MM.1S (cell line): ENCODE data around the gene PPP1R1C.

Experiments used
- DNase-seq: peaks from one replicate; pipeline ENCODE4 v3.0.0-alpha.2; 2015
- H2AFZ ChIP-seq: fragments of 300-600 bp; sonication (generic); 2 replicates; pipeline ENCODE4 v1.6.0; 2016; ENCODE audit warnings: antibody characterized with exemption, low read length
- H3F3A ChIP-seq: fragments of 300-600 bp; sonication (generic); 2 replicates; pipeline ENCODE4 v1.6.1; 2016; ENCODE audit warnings: mild to moderate bottlenecking, antibody characterized with exemption, low read length, moderate library complexity, mixed read lengths; ENCODE audit not compliant: insufficient read depth
- H3K27ac ChIP-seq: fragments of 300-600 bp; sonication (generic); 2 replicates; pipeline ENCODE4 v1.5.1; 2016; ENCODE audit warnings: mild to moderate bottlenecking, low read length
- H3K27me3 ChIP-seq: fragments of 300-600 bp; sonication (generic); replicated peaks from 2 replicates; pipeline ENCODE4 v1.6.0; 2016; ENCODE audit warnings: low read length; ENCODE audit not compliant: insufficient read depth
- H3K36me3 ChIP-seq: fragments of 300-600 bp; sonication (generic); replicated peaks from 2 replicates; pipeline ENCODE4 v1.6.1; 2016; ENCODE audit warnings: mild to moderate bottlenecking, low read length, mixed read lengths; ENCODE audit not compliant: insufficient read depth
- H3K4me1 ChIP-seq: fragments of 300-600 bp; sonication (generic); 2 replicates; pipeline ENCODE4 v1.6.1; 2016; ENCODE audit warnings: low read length, mixed read lengths
- H3K4me2 ChIP-seq: fragments of 300-600 bp; sonication (generic); 2 replicates; pipeline ENCODE4 v1.6.0; 2016; ENCODE audit warnings: low read depth, low read length
- H3K4me3 ChIP-seq: fragments of 300-600 bp; sonication (generic); 2 replicates; pipeline ENCODE4 v1.5.1; 2016; ENCODE audit warnings: low read length, mixed read lengths
- H3K79me2 ChIP-seq: fragments of 300-600 bp; sonication (generic); 2 replicates; pipeline ENCODE4 v1.6.1; 2016; ENCODE audit warnings: mixed run types, low read length, mixed read lengths
- H3K9ac ChIP-seq: fragments of 300-600 bp; sonication (generic); 2 replicates; pipeline ENCODE4 v1.6.1; 2016; ENCODE audit warnings: low read length, mixed read lengths
- H3K9me2 ChIP-seq: fragments of 300-600 bp; sonication (generic); replicated peaks from 2 replicates; pipeline ENCODE4 v1.6.1; 2016; ENCODE audit warnings: mild to moderate bottlenecking, low read length, mixed read lengths; ENCODE audit not compliant: insufficient read depth
- H3K9me3 ChIP-seq: fragments of 300-600 bp; sonication (generic); replicated peaks from 2 replicates; pipeline ENCODE4 v1.6.1; 2016; ENCODE audit warnings: mild to moderate bottlenecking, low read length, mixed read lengths; ENCODE audit not compliant: insufficient read depth
- H4K20me1 ChIP-seq: fragments of 300-600 bp; sonication (generic); 2 replicates; pipeline ENCODE4 v1.6.1; 2016; ENCODE audit warnings: mild to moderate bottlenecking, low read length, moderate library complexity, mixed read lengths; ENCODE audit not compliant: insufficient read depth
- EZH2 ChIP-seq: fragments of 300-600 bp; sonication (generic); optimal IDR thresholded peaks from 2 replicates; pipeline ENCODE3; 2017; ENCODE audit warnings: low read depth, mild to moderate bottlenecking, antibody characterized with exemption, low read length, mixed read lengths
- EZH2phosphoT487 ChIP-seq: fragments of 300-600 bp; sonication (generic); IDR thresholded peaks from 2 replicates; pipeline ENCODE4 v1.6.1; 2018; ENCODE audit warnings: antibody characterized with exemption, low read length
- TF ChIP-seq, protein P1 (sequence below): fragments of 300-600 bp; sonication (generic); IDR thresholded peaks from 2 replicates; pipeline ENCODE4 v1.5.1; 2016; ENCODE audit warnings: antibody characterized with exemption, low read length, mixed read lengths

PPP1R1C gene

DNA sequence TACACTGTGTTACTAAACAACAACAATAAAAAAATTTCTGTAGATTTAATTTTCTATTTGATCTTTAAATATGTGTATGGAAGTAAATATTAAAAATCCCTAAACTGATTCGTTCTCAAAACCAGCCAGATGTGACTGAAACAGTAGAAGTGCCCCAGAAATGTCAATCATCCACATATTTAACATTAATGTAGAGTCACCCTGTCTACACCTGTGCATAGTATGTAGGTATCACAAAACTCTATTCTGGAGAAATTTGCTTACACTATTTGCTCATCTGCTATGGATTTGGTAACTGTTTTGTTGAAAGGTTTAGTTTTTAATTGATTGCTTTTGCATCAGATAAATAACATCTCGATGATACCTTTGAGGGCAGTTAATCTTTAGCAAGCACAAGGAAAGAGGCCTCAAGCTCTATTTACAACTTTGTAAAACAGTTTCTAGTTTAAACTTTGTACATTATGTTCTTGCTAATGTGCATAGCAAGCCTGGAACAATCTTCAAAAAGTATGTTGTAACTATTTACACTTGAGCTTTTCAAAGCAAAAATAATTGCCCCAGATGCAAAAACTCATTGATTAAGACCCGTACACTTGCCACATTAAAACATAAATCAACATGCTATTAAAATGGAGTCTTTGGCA lies 76.8 kb downstream of the PPP1R1C start:
- no peaks in the 10 kb centered on the region for H3K79me2 ChIP-seq
- no peak overlapping the region for H3K4me3 ChIP-seq
- H3K36me3 ChIP-seq: no peaks in the 10 kb centered on the region
- no peak overlapping the region for H3K4me2 ChIP-seq
- no peaks in the 10 kb centered on the region for H3F3A ChIP-seq
- no peaks in the 10 kb centered on the region for H4K20me1 ChIP-seq
- no peaks in the 10 kb centered on the region for H3K9me2 ChIP-seq
- no peak for DNase-seq
- no peak overlapping the region for H3K27ac ChIP-seq
- H2AFZ ChIP-seq: no peak overlapping the region
- H3K27me3 ChIP-seq: no peaks in the 10 kb centered on the region
- H3K9me3 ChIP-seq: no peaks in the 10 kb centered on the region
- H3K4me1 ChIP-seq: no peaks in the 10 kb centered on the region
- H3K9ac ChIP-seq: no peak overlapping the region
- TF ChIP-seq EZH2phosphoT487: no peak
- TF ChIP-seq, protein P1, sequence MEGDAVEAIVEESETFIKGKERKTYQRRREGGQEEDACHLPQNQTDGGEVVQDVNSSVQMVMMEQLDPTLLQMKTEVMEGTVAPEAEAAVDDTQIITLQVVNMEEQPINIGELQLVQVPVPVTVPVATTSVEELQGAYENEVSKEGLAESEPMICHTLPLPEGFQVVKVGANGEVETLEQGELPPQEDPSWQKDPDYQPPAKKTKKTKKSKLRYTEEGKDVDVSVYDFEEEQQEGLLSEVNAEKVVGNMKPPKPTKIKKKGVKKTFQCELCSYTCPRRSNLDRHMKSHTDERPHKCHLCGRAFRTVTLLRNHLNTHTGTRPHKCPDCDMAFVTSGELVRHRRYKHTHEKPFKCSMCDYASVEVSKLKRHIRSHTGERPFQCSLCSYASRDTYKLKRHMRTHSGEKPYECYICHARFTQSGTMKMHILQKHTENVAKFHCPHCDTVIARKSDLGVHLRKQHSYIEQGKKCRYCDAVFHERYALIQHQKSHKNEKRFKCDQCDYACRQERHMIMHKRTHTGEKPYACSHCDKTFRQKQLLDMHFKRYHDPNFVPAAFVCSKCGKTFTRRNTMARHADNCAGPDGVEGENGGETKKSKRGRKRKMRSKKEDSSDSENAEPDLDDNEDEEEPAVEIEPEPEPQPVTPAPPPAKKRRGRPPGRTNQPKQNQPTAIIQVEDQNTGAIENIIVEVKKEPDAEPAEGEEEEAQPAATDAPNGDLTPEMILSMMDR: no peak
- TF ChIP-seq EZH2: no peak

DNA sequence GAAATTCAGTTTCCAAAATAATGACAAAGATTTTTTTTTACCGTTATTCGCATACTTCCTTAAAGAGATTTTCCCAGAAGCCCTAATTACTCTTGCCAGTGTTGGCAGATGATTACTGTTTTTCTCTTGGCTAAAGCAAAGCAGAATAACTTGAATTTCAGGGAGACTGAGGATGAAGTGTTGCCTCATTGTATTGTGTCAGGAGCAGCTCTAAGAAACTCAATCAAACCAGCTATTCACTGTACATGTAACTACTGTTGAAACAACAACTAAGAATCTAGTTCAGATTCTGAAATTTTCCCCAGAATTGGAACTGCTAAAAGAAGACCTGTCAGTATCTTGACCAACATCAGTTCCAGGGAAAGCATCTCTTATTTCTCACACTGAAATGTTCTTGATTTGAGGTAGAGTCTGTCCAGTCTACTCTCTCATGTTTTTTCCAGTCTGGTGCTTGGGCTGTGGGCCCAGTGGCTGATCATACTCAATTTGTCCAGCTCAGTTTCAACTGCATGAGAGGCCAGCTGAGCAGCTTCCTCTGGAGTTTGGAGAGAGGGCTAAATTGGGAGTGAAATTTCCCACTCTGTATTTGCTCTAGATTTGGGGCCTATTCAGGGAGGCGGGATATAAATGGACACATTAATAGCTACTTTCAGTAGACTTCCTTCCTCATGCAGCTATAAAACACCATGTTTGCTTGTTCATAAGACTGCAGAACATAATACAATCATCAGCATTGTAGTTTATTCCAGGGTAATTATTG lies 78.5 kb downstream of the PPP1R1C start:
- Histone ChIP-seq H4K20me1 (no peaks in the 10 kb centered on the region), H3K9me2 (no peaks in the 10 kb centered on the region), H3K9ac (no peak overlapping the region), H3K36me3 (no peaks in the 10 kb centered on the region), H3K4me3 (no peak overlapping the region), H3K79me2 (no peaks in the 10 kb centered on the region), H3F3A (no peaks in the 10 kb centered on the region), H2AFZ (no peak overlapping the region), H3K27ac (no peak overlapping the region), H3K27me3 (no peaks in the 10 kb centered on the region), H3K4me1 (peaks cover 7% of the 10 kb centered on the region; the same call in 1 of the 2 replicates), H3K9me3 (no peaks in the 10 kb centered on the region), H3K4me2 (no peak overlapping the region)
- DNase-seq: no peak
- TF ChIP-seq EZH2 (no peak), EZH2phosphoT487 (no peak)
- TF ChIP-seq, protein P1: no peak

DNA sequence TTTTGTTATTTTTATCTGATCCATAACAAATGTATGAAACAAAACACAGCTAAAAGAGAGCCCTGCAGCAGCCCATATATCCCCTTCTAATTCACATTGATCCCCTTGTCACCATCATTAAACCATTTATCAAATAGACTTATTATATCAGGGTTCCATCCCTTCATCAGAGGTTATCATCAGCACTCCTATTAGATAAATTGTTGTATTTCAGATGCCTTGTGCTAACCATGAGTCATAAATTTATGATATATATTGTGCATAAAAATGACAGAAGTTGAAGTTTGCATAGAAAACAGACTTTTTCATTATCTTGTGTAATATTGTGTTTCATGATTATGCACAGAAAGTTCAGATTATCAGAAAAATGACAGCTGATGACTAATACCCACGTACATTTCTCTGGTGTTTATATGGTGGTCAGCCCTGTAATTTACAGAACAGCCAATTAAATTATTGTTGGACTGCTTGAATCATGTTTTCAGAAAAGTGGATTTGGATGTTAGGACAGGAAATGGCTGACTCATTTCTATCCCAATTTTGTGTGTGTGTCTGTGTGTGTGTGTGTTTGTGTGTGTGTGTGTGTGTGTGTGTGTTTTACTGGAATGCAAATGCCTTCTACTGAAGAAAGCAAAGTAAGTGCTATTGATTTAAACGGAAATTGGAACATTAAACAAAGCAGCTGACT lies 80.9 kb downstream of the PPP1R1C start:
- TF ChIP-seq EZH2 (no peak), EZH2phosphoT487 (no peak)
- TF ChIP-seq, protein P1: no peak
- Histone ChIP-seq H3K27me3 (no peaks in the 10 kb centered on the region), H3K36me3 (no peaks in the 10 kb centered on the region), H3K9me2 (no peaks in the 10 kb centered on the region), H3K4me1 (peaks cover 7% of the 10 kb centered on the region; the same call in 1 of the 2 replicates), H3K4me2 (no peak overlapping the region), H3K4me3 (no peak overlapping the region), H3K9me3 (no peaks in the 10 kb centered on the region), H4K20me1 (no peaks in the 10 kb centered on the region), H3K9ac (no peak overlapping the region), H3K27ac (no peak overlapping the region), H3F3A (no peaks in the 10 kb centered on the region), H2AFZ (no peak overlapping the region), H3K79me2 (no peaks in the 10 kb centered on the region)
- DNase-seq: no peak
